Lower leg skin (tissue), 3 donors: ENCODE results near the gene KNCN.

Experiments
- POLR2A ChIP-seq, 2 donors: fragments of 450-650 bp; IDR thresholded peaks; one replicate each; pipeline ENCODE4 v1.6.1; 2016 to 2017; ENCODE audit warnings: antibody characterized with exemption in 2 of 2, mild to moderate bottlenecking in 1 of 2, moderate library complexity in 1 of 2
- TF ChIP-seq, protein P1 (sequence below), 3 donors: fragments of 450-650 bp; IDR thresholded peaks; one replicate each; pipeline ENCODE4 v1.5.1; 2016; ENCODE audit warnings: antibody characterized with exemption in 3 of 3, mild to moderate bottlenecking in 3 of 3, moderate library complexity in 2 of 3

DNA sequence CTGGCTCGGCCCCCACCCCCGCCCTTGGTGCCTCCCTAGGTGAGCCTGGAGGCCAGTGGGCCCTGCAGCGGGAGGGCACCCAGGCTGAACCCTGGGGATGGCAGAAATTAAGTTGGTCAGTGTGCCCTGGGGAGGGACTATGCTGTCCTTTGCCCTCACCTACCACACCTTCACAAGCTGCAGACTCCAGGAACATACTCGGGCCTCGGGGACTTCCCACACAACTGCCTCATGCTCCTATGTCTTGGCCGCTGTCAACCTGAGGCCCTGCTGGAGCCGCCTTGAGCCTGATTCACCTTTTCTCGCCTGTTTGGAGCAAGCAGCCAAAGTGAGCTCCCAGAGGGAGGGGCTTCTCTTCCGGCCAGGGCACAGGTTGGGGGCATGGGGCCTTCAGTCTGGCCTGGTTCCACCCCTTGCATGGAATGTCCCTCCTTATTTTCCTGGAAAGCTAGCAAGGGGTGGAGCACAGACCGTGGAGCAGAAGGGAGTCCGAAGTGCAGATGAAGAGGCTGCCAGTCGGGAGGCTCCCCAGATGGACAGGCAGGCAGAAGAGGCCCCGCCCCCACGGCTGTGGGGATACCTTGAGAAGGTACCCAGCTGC lies 24.7 kb downstream of the KNCN start:
- TF ChIP-seq POLR2A (IDR thresholded peaks at IDR 0.05): no peak
- TF ChIP-seq, protein P1, sequence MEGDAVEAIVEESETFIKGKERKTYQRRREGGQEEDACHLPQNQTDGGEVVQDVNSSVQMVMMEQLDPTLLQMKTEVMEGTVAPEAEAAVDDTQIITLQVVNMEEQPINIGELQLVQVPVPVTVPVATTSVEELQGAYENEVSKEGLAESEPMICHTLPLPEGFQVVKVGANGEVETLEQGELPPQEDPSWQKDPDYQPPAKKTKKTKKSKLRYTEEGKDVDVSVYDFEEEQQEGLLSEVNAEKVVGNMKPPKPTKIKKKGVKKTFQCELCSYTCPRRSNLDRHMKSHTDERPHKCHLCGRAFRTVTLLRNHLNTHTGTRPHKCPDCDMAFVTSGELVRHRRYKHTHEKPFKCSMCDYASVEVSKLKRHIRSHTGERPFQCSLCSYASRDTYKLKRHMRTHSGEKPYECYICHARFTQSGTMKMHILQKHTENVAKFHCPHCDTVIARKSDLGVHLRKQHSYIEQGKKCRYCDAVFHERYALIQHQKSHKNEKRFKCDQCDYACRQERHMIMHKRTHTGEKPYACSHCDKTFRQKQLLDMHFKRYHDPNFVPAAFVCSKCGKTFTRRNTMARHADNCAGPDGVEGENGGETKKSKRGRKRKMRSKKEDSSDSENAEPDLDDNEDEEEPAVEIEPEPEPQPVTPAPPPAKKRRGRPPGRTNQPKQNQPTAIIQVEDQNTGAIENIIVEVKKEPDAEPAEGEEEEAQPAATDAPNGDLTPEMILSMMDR (IDR thresholded peaks at IDR 0.05): no peak
